OCI-LY3 (cell line): ENCODE measurements around the gene SH2B3.

Experiments used
- H2AFZ ChIP-seq: fragments of 200-600, 300-600 bp; shearing (Covaris generic); 2 replicates; pipeline ENCODE4 v1.6.0; 2014; ENCODE audit warnings: antibody characterized with exemption, low read depth, low read length
- H3K27ac ChIP-seq: fragments of 200-600, 300-600 bp; sonication (generic); 2 replicates; pipeline ENCODE4 v1.5.1; 2014; ENCODE audit warnings: mild to moderate bottlenecking, low read length, moderate library complexity, mixed read lengths
- H3K27me3 ChIP-seq: fragments of 200-600, 300-600 bp; sonication (generic); 2 replicates; pipeline ENCODE4 v1.6.1; 2014; ENCODE audit warnings: low read depth, low read length, mixed read lengths
- H3K36me3 ChIP-seq: fragments of 200-600, 300-600 bp; sonication (generic); replicated peaks from 2 replicates; pipeline ENCODE3; 2014; ENCODE audit warnings: low read depth, low read length, mixed read lengths
- H3K4me1 ChIP-seq: fragments of 300-600, 200-600 bp; sonication (generic); 2 replicates; pipeline ENCODE4 v1.6.1; 2014; ENCODE audit warnings: low read length, mixed read lengths
- H3K4me2 ChIP-seq: fragments of 200-600, 300-600 bp; sonication (generic); 2 replicates; pipeline ENCODE4 v1.6.1; 2014; ENCODE audit warnings: low read length, mixed read lengths
- H3K4me3 ChIP-seq: fragments of 300-600, 200-600 bp; sonication (generic); 2 replicates; pipeline ENCODE4 v1.5.1; 2014; ENCODE audit warnings: antibody characterized with exemption, mild to moderate bottlenecking, low read length, moderate library complexity
- H3K79me2 ChIP-seq: fragments of 300-600, 200-600 bp; shearing (Covaris generic); 2 replicates; pipeline ENCODE4 v1.6.1; 2014; ENCODE audit warnings: mild to moderate bottlenecking, low read length, mixed read lengths
- H3K9ac ChIP-seq: fragments of 300-600, 200-600 bp; shearing (Covaris generic); 2 replicates; pipeline ENCODE4 v1.6.0; 2014; ENCODE audit warnings: mild to moderate bottlenecking, low read length, moderate library complexity
- H3K9me3 ChIP-seq: fragments of 200-600, 300-600 bp; shearing (Covaris generic); 2 replicates; pipeline ENCODE4 v1.6.1; 2014; ENCODE audit warnings: low read length, mixed read lengths; ENCODE audit not compliant: insufficient read depth
- H4K20me1 ChIP-seq: fragments of 200-600, 300-600 bp; sonication (generic); 2 replicates; pipeline ENCODE4 v1.6.1; 2016; ENCODE audit warnings: low read length, mixed read lengths; ENCODE audit not compliant: insufficient read depth
- CTCF ChIP-seq: fragments of 200-600, 300-600 bp; sonication (generic); IDR thresholded peaks from 2 replicates; pipeline ENCODE4 v1.5.1; 2014; ENCODE audit warnings: antibody characterized with exemption, low read length, low read depth
- EZH2phosphoT487 ChIP-seq: fragments of 200-600 bp; shearing (Covaris generic); IDR thresholded peaks from 2 replicates; pipeline ENCODE4 v1.6.1; 2018; ENCODE audit warnings: antibody characterized with exemption, mixed run types, low read depth

The SH2B3 gene

GRCh38 chr12:111451232-111451631, 45.5 kb downstream of the SH2B3 start:
- H3K36me3 ChIP-seq, result peaks cover 73% of the 10 kb centered on the region

GRCh38 chr12:111451649-111452129, 46.0 kb downstream of the SH2B3 start:
- Histone ChIP-seq H3K36me3 (peaks cover 70% of the 10 kb centered on the region), H4K20me1 (peaks cover 59% of the 10 kb centered on the region), H3K27ac (no peak overlapping the region), H3K4me3 (no peak overlapping the region), H3K9me3 (no peaks in the 10 kb centered on the region), H3K27me3 (no peaks in the 10 kb centered on the region), H3K79me2 (no peaks in the 10 kb centered on the region), H2AFZ (no peak overlapping the region), H3K9ac (no peak overlapping the region), H3K4me1 (peaks cover 19% of the 10 kb centered on the region), H3K4me2 (no peak overlapping the region)
- TF ChIP-seq CTCF (peak; percentile 94), EZH2phosphoT487 (no peak)

More at GRCh38 chr12:111451232-111451631, 45.5 kb downstream of the SH2B3 start:
- Histone ChIP-seq H3K27me3 (no peaks in the 10 kb centered on the region), H2AFZ (no peak overlapping the region), H3K9ac (no peak overlapping the region), H3K4me3 (no peak overlapping the region), H3K9me3 (no peaks in the 10 kb centered on the region), H3K27ac (no peak overlapping the region), H3K4me2 (no peak overlapping the region), H3K4me1 (peaks cover 21% of the 10 kb centered on the region), H4K20me1 (peaks cover 63% of the 10 kb centered on the region), H3K79me2 (no peaks in the 10 kb centered on the region)
- TF ChIP-seq EZH2phosphoT487 (no peak), CTCF (no peak)

GRCh38 chr12:111453071-111453989, 47.6 kb downstream of the SH2B3 start:
- no peak overlapping the region for H3K4me3 ChIP-seq
- TF ChIP-seq CTCF (no peak), EZH2phosphoT487 (no peak)
- no peak overlapping the region for H3K4me2 ChIP-seq
- peaks cover 44% of the 10 kb centered on the region for H4K20me1 ChIP-seq
- no peak overlapping the region for H3K27ac ChIP-seq
- H2AFZ ChIP-seq, result no peak overlapping the region
- no peaks in the 10 kb centered on the region for H3K27me3 ChIP-seq
- no peaks in the 10 kb centered on the region for H3K9me3 ChIP-seq
- no peaks in the 10 kb centered on the region for H3K79me2 ChIP-seq
- peaks cover 62% of the 10 kb centered on the region for H3K36me3 ChIP-seq
- H3K9ac ChIP-seq, result no peak overlapping the region
- peaks cover 19% of the 10 kb centered on the region for H3K4me1 ChIP-seq

- Histone ChIP-seq H3K27ac (no peak overlapping the region), H3K36me3 (peaks cover 53% of the 10 kb centered on the region), H3K27me3 (no peaks in the 10 kb centered on the region), H3K79me2 (no peaks in the 10 kb centered on the region), H3K4me1 (peaks cover 9% of the 10 kb centered on the region), H3K9me3 (no peaks in the 10 kb centered on the region), H3K4me3 (no peak overlapping the region), H3K4me2 (no peak overlapping the region), H2AFZ (no peak overlapping the region), H3K9ac (no peak overlapping the region), H4K20me1 (peaks cover 34% of the 10 kb centered on the region)
- TF ChIP-seq EZH2phosphoT487 (no peak), CTCF (no peak)
Measured at GRCh38 chr12:111454311-111454710, 48.6 kb downstream of the SH2B3 start.
